NK-92 (cell line): ENCODE results near the gene COLQ.
"Not testable (repeated sequence)": the region's sequence is repeated elsewhere in the genome, so short reads cannot be mapped to it uniquely, and the experiment has no call there.

Source experiments
- DNase-seq: peaks from one replicate; lab custom pipeline; 2025; ENCODE audit not compliant: unreplicated experiment; lab: John Stamatoyannopoulos, UW

Gene COLQ

GRCh38 chr3:15458212-15458780 is 63.2 kb downstream of the COLQ start:
- DNase-seq = no peak

- not testable (repeated sequence) for DNase-seq
Observed at GRCh38 chr3:15456915-15457314, 64.6 kb downstream of the COLQ start.

- no peak for DNase-seq
Observed at GRCh38 chr3:15456321-15456720, 65.2 kb downstream of the COLQ start.

GRCh38 chr3:15455756-15456155 is 65.8 kb downstream of the COLQ start:
- DNase-seq = no peak

- DNase-seq = no peak
Observed at GRCh38 chr3:15454965-15455364, 66.5 kb downstream of the COLQ start.

GRCh38 chr3:15453991-15454625 is 67.4 kb downstream of the COLQ start:
- no peak for DNase-seq

- no peak for DNase-seq
Observed at GRCh38 chr3:15453501-15453900, 68.0 kb downstream of the COLQ start.

GRCh38 chr3:15452961-15453360 is 68.5 kb downstream of the COLQ start:
- no peak for DNase-seq

GRCh38 chr3:15452156-15452555 is 69.3 kb downstream of the COLQ start:
- DNase-seq = no peak

GRCh38 chr3:15451216-15452113 is 70.0 kb downstream of the COLQ start:
- DNase-seq = no peak

- no peak for DNase-seq
Observed at GRCh38 chr3:15450438-15451215, 70.9 kb downstream of the COLQ start.

- no peak for DNase-seq
Observed at GRCh38 chr3:15449489-15450224, 71.8 kb downstream of the COLQ start.

- no peak for DNase-seq
Observed at GRCh38 chr3:15443826-15444524, 77.5 kb downstream of the COLQ start.

- no peak for DNase-seq
Observed at GRCh38 chr3:15440891-15441290, 80.6 kb downstream of the COLQ start.

- no peak for DNase-seq
Observed at GRCh38 chr3:15439476-15439875, 82.0 kb downstream of the COLQ start.

GRCh38 chr3:15438983-15439382 is 82.5 kb downstream of the COLQ start:
- DNase-seq = no peak

- DNase-seq = no peak
Observed at GRCh38 chr3:15436246-15436645, 85.3 kb downstream of the COLQ start.

- DNase-seq = no peak
Observed at GRCh38 chr3:15434756-15435155, 86.8 kb downstream of the COLQ start.

GRCh38 chr3:15433531-15433930 is 88.0 kb downstream of the COLQ start:
- DNase-seq = no peak

GRCh38 chr3:15431256-15431837 is 90.2 kb downstream of the COLQ start:
- DNase-seq = no peak
